PC-9 (cell line): Measurements from ENCODE around the gene HES4. TPM values are rescaled to one million over a fixed set of nuclear protein-coding genes. Genes with fewer than 3 reads are reported as not detected.
"Not testable (repeated sequence)": the region's sequence is repeated elsewhere in the genome, so short reads cannot be mapped to it uniquely, and the experiment has no call there.

Experiments used
- BruUV-seq: library from RNA; stranded (reverse); fragments of 400-500 nt; replicated peaks from 2 replicates; lab custom pipeline; 2021; lab: Mats Ljungman, UMichigan
- CTCF ChIA-PET: fragments of 300-600 bp; sonication (Branson Sonifier 250); formaldehyde crosslinking; loops from one replicate; lab custom pipeline; 2022; ENCODE audit warnings: antibody characterized with exemption; lab: Charles Lee
- POLR2A ChIA-PET: fragments of 300-600 bp; sonication (Branson Sonifier 250); formaldehyde crosslinking; loops from one replicate; lab custom pipeline; 2022; ENCODE audit warnings: antibody characterized with exemption; ENCODE audit not compliant: unreplicated experiment; lab: Charles Lee
- DNase-seq, 2 experiments: peaks; one replicate each; pipeline versions ENCODE4 v3.0.0 to v3.0.0-alpha.2; 2015 to 2022; ENCODE audit warnings: mixed read lengths in 1 of 2
- H2AFZ ChIP-seq: fragments of 200-600 bp; sonication (generic); 2 replicates; pipeline ENCODE4 v1.8.1; 2017; ENCODE audit warnings: antibody characterized with exemption
- H3F3A ChIP-seq: fragments of 200-600 bp; sonication (generic); 2 replicates; pipeline ENCODE4 v1.8.1; 2017; ENCODE audit warnings: antibody characterized with exemption, mild to moderate bottlenecking, low read depth; ENCODE audit not compliant: insufficient read depth
- H3K27ac ChIP-seq: fragments of 200-600 bp; sonication (generic); 2 replicates; pipeline ENCODE4 v1.6.1; 2016; ENCODE audit warnings: mixed run types
- H3K27me3 ChIP-seq: fragments of 200-600 bp; sonication (generic); 2 replicates; pipeline ENCODE4 v1.6.1; 2016; ENCODE audit warnings: low read depth, mixed run types; ENCODE audit not compliant: insufficient read depth
- H3K36me3 ChIP-seq: fragments of 200-600 bp; sonication (generic); 2 replicates; pipeline ENCODE4 v1.6.1; 2016; ENCODE audit warnings: low read depth, mixed run types
- H3K4me1 ChIP-seq: fragments of 200-600 bp; sonication (generic); replicated peaks from 2 replicates; pipeline ENCODE4 v1.6.1; 2016; ENCODE audit warnings: mixed run types; ENCODE audit not compliant: insufficient read depth
- H3K4me2 ChIP-seq: fragments of 200-600 bp; sonication (generic); 2 replicates; pipeline ENCODE4 v1.6.1; 2017; ENCODE audit warnings: mixed run types
- H3K4me3 ChIP-seq: fragments of 200-600 bp; sonication (generic); 2 replicates; pipeline ENCODE4 v1.6.1; 2016; ENCODE audit warnings: mixed run types
- H3K79me2 ChIP-seq: fragments of 200-600 bp; sonication (generic); 2 replicates; pipeline ENCODE4 v1.6.1; 2017; ENCODE audit warnings: low read depth, mixed run types
- H3K9me2 ChIP-seq: fragments of 200-600 bp; sonication (generic); 2 replicates; pipeline ENCODE4 v1.8.1; 2017; ENCODE audit warnings: mild to moderate bottlenecking; ENCODE audit not compliant: insufficient read depth
- H3K9me3 ChIP-seq: fragments of 200-600 bp; sonication (generic); 2 replicates; pipeline ENCODE4 v1.8.1; 2016; ENCODE audit warnings: low read depth; ENCODE audit not compliant: insufficient read depth
- H4K20me1 ChIP-seq: fragments of 200-600 bp; sonication (generic); 2 replicates; pipeline ENCODE4 v1.8.1; 2017; ENCODE audit not compliant: insufficient read depth
- EZH2 ChIP-seq: fragments of 200-600 bp; sonication (generic); IDR thresholded peaks from 2 replicates; pipeline ENCODE4 v1.8.0; 2017; ENCODE audit warnings: antibody characterized with exemption, low read depth
- intact Hi-C: fragments of 100-400 bp; cut with micrococcal nuclease; formaldehyde crosslinking; loops from one replicate; pipeline ENCODE4 v1.10.0; 2022; ENCODE audit not compliant: unreplicated experiment
- total RNA-seq: library from RNA; stranded (reverse); gene quantifications from 2 replicates; pipeline ENCODE4 v1.2.3, GENCODE V29; 2021
- TF ChIP-seq, protein P1 (sequence below): fragments of 200-600 bp; sonication (generic); conservative IDR thresholded peaks from 2 replicates; pipeline ENCODE4 v1.6.1; 2017; ENCODE audit warnings: mixed run types, antibody characterized with exemption, mild to moderate bottlenecking, moderate library complexity

HES4 gene
- total RNA-seq, 1 experiment from 2014 or later: 19.2 TPM

DNA sequence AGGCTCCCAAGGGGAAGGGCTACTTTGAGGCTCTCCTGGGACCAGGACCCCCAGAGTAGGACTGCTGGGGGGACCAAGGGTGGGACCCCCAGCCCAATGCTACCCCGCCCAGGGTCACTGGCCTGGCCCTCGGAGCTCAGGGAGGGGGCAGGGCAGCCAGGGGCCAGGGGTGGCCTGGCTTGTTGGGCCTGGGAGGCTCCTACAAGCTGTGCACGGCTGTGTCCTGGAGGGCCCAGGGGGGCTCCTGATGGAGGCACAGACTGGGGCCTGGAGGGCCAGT, 2.2 kb downstream of the HES4 start:
- Histone ChIP-seq H3K9me2 (no peaks in the 10 kb centered on the region), H3K4me1 (no peaks in the 10 kb centered on the region), H2AFZ (no peak overlapping the region), H3K36me3 (no peaks in the 10 kb centered on the region), H3K9me3 (no peaks in the 10 kb centered on the region), H3K4me2 (no peak overlapping the region), H3K4me3 (no peak overlapping the region), H3F3A (peaks cover 24% of the 10 kb centered on the region; the same call in 1 of the 2 replicates), H4K20me1 (peaks cover 11% of the 10 kb centered on the region), H3K27me3 (no peaks in the 10 kb centered on the region), H3K27ac (no peak overlapping the region), H3K79me2 (peaks cover 24% of the 10 kb centered on the region)
- intact Hi-C loops: no loop called here
- no peak for DNase-seq
- CTCF ChIA-PET: no interaction called here
- BruUV-seq: no TSS peak
- POLR2A ChIA-PET: no interaction called here
- no peak for TF ChIP-seq EZH2
- TF ChIP-seq, protein P1, sequence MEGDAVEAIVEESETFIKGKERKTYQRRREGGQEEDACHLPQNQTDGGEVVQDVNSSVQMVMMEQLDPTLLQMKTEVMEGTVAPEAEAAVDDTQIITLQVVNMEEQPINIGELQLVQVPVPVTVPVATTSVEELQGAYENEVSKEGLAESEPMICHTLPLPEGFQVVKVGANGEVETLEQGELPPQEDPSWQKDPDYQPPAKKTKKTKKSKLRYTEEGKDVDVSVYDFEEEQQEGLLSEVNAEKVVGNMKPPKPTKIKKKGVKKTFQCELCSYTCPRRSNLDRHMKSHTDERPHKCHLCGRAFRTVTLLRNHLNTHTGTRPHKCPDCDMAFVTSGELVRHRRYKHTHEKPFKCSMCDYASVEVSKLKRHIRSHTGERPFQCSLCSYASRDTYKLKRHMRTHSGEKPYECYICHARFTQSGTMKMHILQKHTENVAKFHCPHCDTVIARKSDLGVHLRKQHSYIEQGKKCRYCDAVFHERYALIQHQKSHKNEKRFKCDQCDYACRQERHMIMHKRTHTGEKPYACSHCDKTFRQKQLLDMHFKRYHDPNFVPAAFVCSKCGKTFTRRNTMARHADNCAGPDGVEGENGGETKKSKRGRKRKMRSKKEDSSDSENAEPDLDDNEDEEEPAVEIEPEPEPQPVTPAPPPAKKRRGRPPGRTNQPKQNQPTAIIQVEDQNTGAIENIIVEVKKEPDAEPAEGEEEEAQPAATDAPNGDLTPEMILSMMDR: no peak

DNA sequence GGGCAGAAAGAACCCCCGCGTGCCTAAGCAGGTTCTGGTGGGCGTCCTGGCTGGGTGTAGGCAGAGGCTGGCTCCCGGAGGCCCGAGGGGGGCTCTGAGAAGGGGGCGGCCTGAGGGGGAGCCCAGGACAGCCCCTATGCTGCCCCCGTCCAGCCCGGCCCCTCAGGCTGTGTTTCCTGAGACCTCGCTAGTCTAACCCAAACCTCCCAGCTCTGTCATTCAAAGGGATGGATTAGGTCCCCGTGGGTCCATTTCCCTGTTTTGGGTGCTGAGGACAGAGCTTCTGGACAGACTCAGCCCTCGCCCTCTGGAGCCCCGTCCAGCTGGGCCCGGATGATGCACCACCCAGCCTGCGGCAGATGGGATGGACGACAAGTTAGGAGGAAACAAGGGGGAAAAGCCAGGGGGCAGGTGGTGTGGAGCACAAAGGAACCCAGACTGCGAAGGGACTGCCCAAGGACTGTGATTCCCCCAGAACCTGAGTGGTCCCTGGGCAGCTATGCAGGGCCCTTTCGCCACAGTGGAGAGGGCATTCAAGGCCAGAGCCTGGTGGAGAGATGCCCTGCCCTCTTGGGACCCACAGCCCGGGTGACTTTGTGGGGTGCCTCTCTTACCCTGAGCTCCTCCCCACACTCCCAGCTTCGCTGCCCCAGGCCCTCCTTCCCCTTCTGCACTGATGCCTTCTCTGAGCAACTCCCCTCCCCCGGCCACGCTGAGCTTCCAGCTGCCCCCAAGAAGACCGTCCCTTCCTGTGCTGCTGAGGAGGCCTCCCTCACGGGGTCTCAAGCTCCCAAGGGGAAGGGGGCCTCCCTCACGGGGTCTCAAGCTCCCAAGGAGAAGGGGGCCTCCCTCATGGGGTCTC, 2.8 kb downstream of the HES4 start:
- H4K20me1 ChIP-seq: peaks cover 11% of the 10 kb centered on the region
- intact Hi-C loops: no loop called here
- no peak overlapping the region for H2AFZ ChIP-seq
- CTCF ChIA-PET: no interaction called here
- TF ChIP-seq, protein P1: no peak
- TF ChIP-seq EZH2: no peak
- H3K4me1 ChIP-seq: no peaks in the 10 kb centered on the region
- H3F3A ChIP-seq: peaks cover 20% of the 10 kb centered on the region; the same call in 1 of the 2 replicates
- no peaks in the 10 kb centered on the region for H3K9me2 ChIP-seq
- no peaks in the 10 kb centered on the region for H3K27me3 ChIP-seq
- H3K4me3 ChIP-seq: no peak overlapping the region
- no peaks in the 10 kb centered on the region for H3K36me3 ChIP-seq
- H3K9me3 ChIP-seq: no peaks in the 10 kb centered on the region
- POLR2A ChIA-PET: no interaction called here
- no peak for DNase-seq
- H3K79me2 ChIP-seq: peaks cover 19% of the 10 kb centered on the region
- no peak overlapping the region for H3K27ac ChIP-seq
- BruUV-seq: no TSS peak
- no peak overlapping the region for H3K4me2 ChIP-seq

DNA sequence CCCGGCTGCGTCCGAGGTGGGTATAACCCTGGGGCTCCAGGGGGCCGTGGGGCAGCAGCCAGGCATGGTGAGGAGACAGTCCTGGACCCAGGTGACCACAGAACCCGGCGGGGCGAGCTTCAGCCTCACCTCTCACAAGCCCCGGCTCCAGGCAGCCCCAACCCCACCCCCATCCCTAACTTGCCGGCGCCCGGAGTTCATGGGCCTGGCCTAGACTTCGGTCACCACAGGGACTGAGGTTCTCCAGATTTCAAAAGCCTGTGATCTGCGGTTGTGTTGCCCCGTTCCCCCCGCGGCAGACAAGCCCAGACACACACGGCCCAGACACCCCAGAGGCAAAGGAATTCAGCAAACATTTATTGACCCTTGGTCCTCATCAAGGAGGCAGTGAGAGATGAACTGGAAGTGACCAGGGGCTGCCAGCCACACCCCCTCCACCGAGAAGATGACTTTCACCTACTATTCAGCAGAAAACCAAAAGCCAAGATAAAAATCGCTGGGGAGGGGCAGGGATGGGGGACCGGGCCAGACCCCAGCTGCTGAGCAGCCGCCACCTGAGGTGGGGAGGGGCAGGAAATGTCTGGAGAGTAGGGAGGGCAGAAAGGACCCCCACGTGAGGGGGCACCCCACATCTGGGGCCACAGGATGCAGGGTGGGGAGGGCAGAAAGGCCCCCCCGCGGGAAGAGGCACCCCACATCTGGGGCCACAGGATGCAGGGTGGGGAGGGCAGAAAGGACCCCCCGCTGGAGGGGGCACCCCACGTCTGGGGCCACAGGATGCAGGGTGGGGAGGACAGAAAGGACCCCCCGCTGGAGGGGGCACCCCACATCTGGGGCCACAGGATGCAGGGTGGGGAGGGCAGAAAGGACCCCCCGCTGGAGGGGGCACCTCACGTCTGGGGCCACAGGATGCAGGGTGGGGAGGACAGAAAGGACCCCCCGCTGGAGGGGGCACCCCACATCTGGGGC, 3.9 kb downstream of the HES4 start:
- H4K20me1 ChIP-seq: peaks cover 11% of the 10 kb centered on the region
- no peaks in the 10 kb centered on the region for H3K36me3 ChIP-seq
- intact Hi-C loops: no loop called here
- H3K9me3 ChIP-seq: no peaks in the 10 kb centered on the region
- H2AFZ ChIP-seq: no peak overlapping the region
- no peaks in the 10 kb centered on the region for H3K9me2 ChIP-seq
- H3K27ac ChIP-seq: no peak overlapping the region
- POLR2A ChIA-PET: no interaction called here
- no TSS peak for BruUV-seq
- no peaks in the 10 kb centered on the region for H3K27me3 ChIP-seq
- peaks cover 18% of the 10 kb centered on the region; the same call in 1 of the 2 replicates for H3F3A ChIP-seq
- no peak for DNase-seq
- H3K79me2 ChIP-seq: peaks cover 11% of the 10 kb centered on the region
- no peak overlapping the region for H3K4me2 ChIP-seq
- H3K4me3 ChIP-seq: no peak overlapping the region
- H3K4me1 ChIP-seq: no peaks in the 10 kb centered on the region
- no peak for TF ChIP-seq EZH2
- TF ChIP-seq, protein P1: no peak
- CTCF ChIA-PET: no interaction called here

DNA sequence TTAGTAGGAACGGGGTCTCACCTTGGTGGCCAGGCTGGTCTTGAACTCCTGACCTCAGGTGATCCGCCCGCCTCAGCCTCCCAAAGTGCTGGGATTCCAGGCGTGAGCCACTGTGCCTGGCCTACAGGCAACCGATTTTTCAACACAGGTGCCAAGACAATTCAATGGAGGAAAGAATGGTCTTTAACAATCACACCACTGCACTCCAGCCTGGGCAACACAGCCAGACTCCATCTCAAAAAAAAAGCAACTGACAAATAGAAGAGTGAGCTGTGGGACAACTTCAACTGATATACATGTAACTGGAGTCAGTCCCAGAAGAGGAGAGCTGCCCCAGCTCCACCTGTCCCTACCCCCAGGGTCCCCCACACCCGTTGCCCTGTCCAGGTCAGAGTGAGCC, 5.4 kb downstream of the HES4 start:
- H3K9me3 ChIP-seq, BruUV-seq, H3K79me2 ChIP-seq, H3K4me1 ChIP-seq, DNase-seq, CTCF ChIA-PET, H3K27ac ChIP-seq, intact Hi-C loops, H2AFZ ChIP-seq, H3K9me2 ChIP-seq, H3K36me3 ChIP-seq, H3K4me2 ChIP-seq, POLR2A ChIA-PET, H3K27me3 ChIP-seq, H3K4me3 ChIP-seq: not testable (repeated sequence)
- Histone ChIP-seq H4K20me1 (peaks cover 11% of the 10 kb centered on the region), H3F3A (peaks cover 13% of the 10 kb centered on the region; the same call in 1 of the 2 replicates)
